ENCODE results near the gene PAX1. TPM values are rescaled to one million over a fixed set of nuclear protein-coding genes. Genes with fewer than 3 reads are reported as not detected.

PAX1 gene
- total RNA-seq, 2 experiments from 2014 or later, result not detected

- intact Hi-C loops (cut with micrococcal nuclease), result loop anchor here (5.0 kb wide), 2 partner anchors 533 to 598 kb away; no protein-coding TSS in a partner anchor
- Mint-ChIP-seq H3K27me3 (ENCODE audit: low read depth) (peaks cover 60% of the 10 kb centered on the region), H3K4me1 (ENCODE audit: low read depth) (peaks cover 4% of the 10 kb centered on the region)
Measured at GRCh38 chr20:21714297-21715192, 9.1 kb downstream of the PAX1 start.

DNA sequence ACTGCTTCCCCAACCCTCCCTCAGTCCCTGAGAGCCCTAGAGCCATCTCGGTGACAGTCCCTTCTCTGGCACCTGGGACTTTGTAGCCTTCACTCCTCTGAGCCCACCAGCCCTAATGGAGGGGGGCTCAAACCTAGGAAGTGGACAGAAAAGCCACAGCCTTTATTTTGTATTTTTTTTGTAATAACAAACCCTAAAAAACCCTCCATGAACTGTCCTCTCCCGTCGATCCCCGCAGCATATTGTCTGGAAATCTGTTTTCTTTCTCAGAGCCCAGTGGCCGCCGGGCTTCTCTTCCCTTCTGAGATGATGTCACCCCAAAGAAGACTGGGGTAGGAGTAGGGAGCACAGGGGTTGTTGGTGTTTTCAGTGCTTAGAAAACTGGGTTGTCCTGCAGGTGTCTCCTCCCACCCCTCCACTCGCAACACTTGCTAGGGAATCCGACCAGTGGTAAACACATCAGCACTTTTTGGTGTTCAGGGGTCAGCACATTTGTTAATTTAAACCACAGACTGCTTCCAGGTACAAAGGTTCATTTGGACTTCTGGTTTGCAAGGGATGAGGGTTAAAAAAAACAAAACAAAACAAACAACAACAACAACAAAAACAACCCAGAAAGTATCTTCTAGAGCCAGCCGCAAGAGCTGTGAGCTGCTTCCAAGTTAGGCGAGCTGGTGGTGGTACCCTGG, 9.9 kb downstream of the PAX1 start:
- Mint-ChIP-seq H3K27ac (no peak overlapping the region), H3K4me3 (no peak overlapping the region), H3K36me3 (ENCODE audit: low read depth) (no peaks in the 10 kb centered on the region), H3K4me1 (ENCODE audit: low read depth) (peaks cover 4% of the 10 kb centered on the region), H3K27me3 (ENCODE audit: low read depth) (peaks cover 54% of the 10 kb centered on the region), H3K9me3 (no peaks in the 10 kb centered on the region)
- no peak for DNase-seq
- intact Hi-C loops (cut with micrococcal nuclease), result loop anchor here (5.0 kb wide), 2 partner anchors 532 to 597 kb away; no protein-coding TSS in a partner anchor
- CTCF ChIA-PET, result no interaction called here

More at GRCh38 chr20:21714297-21715192, 9.1 kb downstream of the PAX1 start:
- no peaks in the 10 kb centered on the region for H3K36me3 Mint-ChIP-seq (ENCODE audit: low read depth)
- CTCF ChIA-PET, result no interaction called here
- no peak for DNase-seq
- H3K9me3 Mint-ChIP-seq, result no peaks in the 10 kb centered on the region
- H3K27ac Mint-ChIP-seq, result no peak overlapping the region
- H3K4me3 Mint-ChIP-seq, result no peak overlapping the region

- CTCF ChIA-PET, result interaction anchor here (0.6 to 1.7 kb wide), 17 partner anchors 9 to 914 kb away, joined by 3 to 15 read pairs (median 4); no protein-coding TSS in a partner anchor
- H3K27ac Mint-ChIP-seq, result no peak overlapping the region
- H3K4me1 Mint-ChIP-seq (ENCODE audit: low read depth), result peaks cover 3% of the 10 kb centered on the region
- peaks cover 32% of the 10 kb centered on the region for H3K27me3 Mint-ChIP-seq (ENCODE audit: low read depth)
- peak; percentile 69 for DNase-seq
- intact Hi-C loops (cut with micrococcal nuclease), result loop anchor here (5.0 kb wide), 2 partner anchors 528 to 593 kb away; no protein-coding TSS in a partner anchor
- H3K36me3 Mint-ChIP-seq (ENCODE audit: low read depth), result no peaks in the 10 kb centered on the region
- H3K4me3 Mint-ChIP-seq, result no peak overlapping the region
- no peaks in the 10 kb centered on the region for H3K9me3 Mint-ChIP-seq
Measured at GRCh38 chr20:21719592-21720214, 14.2 kb downstream of the PAX1 start.

DNA sequence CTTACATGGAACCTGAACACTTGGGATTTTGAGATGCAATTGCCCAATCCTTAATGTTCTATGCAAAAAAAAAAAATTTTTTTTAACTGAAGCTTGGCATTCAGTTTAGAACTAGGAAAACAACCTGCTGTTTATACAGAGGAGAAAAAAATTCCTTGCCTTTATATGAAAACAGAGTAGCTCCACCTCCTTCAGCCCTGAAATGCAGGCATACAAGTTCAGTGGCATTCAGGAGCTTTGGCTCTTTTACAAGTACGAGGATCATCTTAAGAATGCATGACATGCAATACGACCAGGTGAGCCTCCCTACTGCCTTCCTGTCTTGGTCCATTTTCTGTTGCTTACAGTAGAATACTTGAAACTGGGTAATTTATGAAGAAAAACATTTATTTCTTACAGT, 20.4 kb downstream of the PAX1 start:
- Mint-ChIP-seq H3K27ac (no peak overlapping the region), H3K27me3 (ENCODE audit: low read depth) (peaks cover 2% of the 10 kb centered on the region), H3K4me1 (ENCODE audit: low read depth) (no peaks in the 10 kb centered on the region), H3K4me3 (no peak overlapping the region), H3K9me3 (no peaks in the 10 kb centered on the region), H3K36me3 (ENCODE audit: low read depth) (no peaks in the 10 kb centered on the region)
- CTCF ChIA-PET, result no interaction called here
- no peak for DNase-seq
- intact Hi-C loops (cut with micrococcal nuclease), result no loop called here

GRCh38 chr20:21729316-21729715, 23.9 kb downstream of the PAX1 start:
- no peak for DNase-seq
- Mint-ChIP-seq H3K27me3 (ENCODE audit: low read depth) (peaks cover 2% of the 10 kb centered on the region), H3K4me3 (no peak overlapping the region), H3K9me3 (no peaks in the 10 kb centered on the region), H3K27ac (no peak overlapping the region), H3K4me1 (ENCODE audit: low read depth) (no peaks in the 10 kb centered on the region), H3K36me3 (ENCODE audit: low read depth) (no peaks in the 10 kb centered on the region)
- intact Hi-C loops (cut with micrococcal nuclease), result no loop called here
- CTCF ChIA-PET, result interaction anchor here (1.4 kb wide), 1 partner anchor 10 kb away, joined by 4 read pairs; no protein-coding TSS in a partner anchor

GRCh38 chr20:21739161-21739560, 33.7 kb downstream of the PAX1 start:
- H3K4me3 Mint-ChIP-seq, result no peak overlapping the region
- peaks cover 5% of the 10 kb centered on the region for H3K27me3 Mint-ChIP-seq (ENCODE audit: low read depth)
- no peaks in the 10 kb centered on the region for H3K36me3 Mint-ChIP-seq (ENCODE audit: low read depth)
- DNase-seq, result no peak
- CTCF ChIA-PET, result no interaction called here
- no peak overlapping the region for H3K27ac Mint-ChIP-seq
- no peaks in the 10 kb centered on the region for H3K4me1 Mint-ChIP-seq (ENCODE audit: low read depth)
- peaks cover 1% of the 10 kb centered on the region for H3K9me3 Mint-ChIP-seq
- intact Hi-C loops (cut with micrococcal nuclease), result no loop called here

- Mint-ChIP-seq H3K4me3 (no peak overlapping the region), H3K27me3 (ENCODE audit: low read depth) (peaks cover 5% of the 10 kb centered on the region), H3K27ac (no peak overlapping the region), H3K9me3 (peaks cover 1% of the 10 kb centered on the region), H3K36me3 (ENCODE audit: low read depth) (no peaks in the 10 kb centered on the region), H3K4me1 (ENCODE audit: low read depth) (no peaks in the 10 kb centered on the region)
- intact Hi-C loops (cut with micrococcal nuclease), result no loop called here
- CTCF ChIA-PET, result interaction anchor here (1.2 kb wide), 1 partner anchor 20 kb away, joined by 3 read pairs; no protein-coding TSS in a partner anchor
- no peak for DNase-seq
Measured at GRCh38 chr20:21739682-21740081, 34.2 kb downstream of the PAX1 start.

DNA sequence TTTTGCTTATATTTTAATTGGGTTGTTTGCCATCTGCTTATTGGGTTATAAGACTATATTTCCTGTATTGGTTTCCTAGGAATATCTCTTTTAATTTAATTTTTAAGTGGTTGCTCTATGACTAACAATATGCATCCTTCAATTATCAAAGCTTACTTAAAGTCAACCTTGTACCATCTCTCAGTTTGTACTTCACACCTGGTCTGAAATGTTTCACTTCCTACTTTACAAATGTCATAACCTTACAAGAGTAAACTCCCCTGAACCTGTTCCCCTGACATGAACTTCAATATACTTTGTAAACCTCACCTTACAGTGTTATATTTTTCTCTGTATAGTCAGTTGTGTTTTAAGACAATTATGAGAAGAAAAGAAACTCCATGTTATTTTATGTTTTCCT, 35.8 kb downstream of the PAX1 start:
- peaks cover 3% of the 10 kb centered on the region for H3K27me3 Mint-ChIP-seq (ENCODE audit: low read depth)
- CTCF ChIA-PET, result no interaction called here
- no peak for DNase-seq
- intact Hi-C loops (cut with micrococcal nuclease), result no loop called here
- H3K4me1 Mint-ChIP-seq (ENCODE audit: low read depth), result no peaks in the 10 kb centered on the region
- no peak overlapping the region for H3K4me3 Mint-ChIP-seq
- H3K36me3 Mint-ChIP-seq (ENCODE audit: low read depth), result no peaks in the 10 kb centered on the region
- H3K9me3 Mint-ChIP-seq, result peaks cover 4% of the 10 kb centered on the region
- no peak overlapping the region for H3K27ac Mint-ChIP-seq

DNA sequence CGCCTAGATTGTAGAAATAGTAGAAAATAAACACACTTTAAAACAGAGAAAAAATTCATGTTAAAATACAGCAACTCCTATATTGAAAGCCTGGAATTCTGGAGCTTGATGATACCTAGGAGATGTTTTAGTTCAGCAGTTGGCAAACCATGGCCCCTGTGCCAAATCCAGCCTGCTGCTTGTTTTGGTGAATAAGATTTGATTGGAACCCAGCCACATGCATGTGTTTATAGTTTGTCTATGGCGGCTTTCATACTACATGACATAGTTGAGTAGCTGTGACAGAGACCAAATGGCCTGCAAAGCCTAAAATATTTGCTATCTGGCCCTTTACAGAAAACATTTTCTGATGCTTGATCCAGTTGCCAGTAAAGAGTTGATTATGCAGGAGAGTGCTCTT, 57.2 kb downstream of the PAX1 start:
- no peaks in the 10 kb centered on the region for H3K9me3 Mint-ChIP-seq
- CTCF ChIA-PET, result no interaction called here
- H3K27ac Mint-ChIP-seq, result no peak overlapping the region
- no peaks in the 10 kb centered on the region for H3K36me3 Mint-ChIP-seq (ENCODE audit: low read depth)
- H3K27me3 Mint-ChIP-seq (ENCODE audit: low read depth), result peaks cover under 1% of the 10 kb centered on the region
- no peak for DNase-seq
- H3K4me3 Mint-ChIP-seq, result no peak overlapping the region
- H3K4me1 Mint-ChIP-seq (ENCODE audit: low read depth), result no peaks in the 10 kb centered on the region
- intact Hi-C loops (cut with micrococcal nuclease), result no loop called here

GRCh38 chr20:21767200-21767738, 61.8 kb downstream of the PAX1 start:
- Mint-ChIP-seq H3K4me3 (no peak overlapping the region), H3K27ac (no peak overlapping the region), H3K4me1 (ENCODE audit: low read depth) (no peaks in the 10 kb centered on the region), H3K9me3 (no peaks in the 10 kb centered on the region), H3K36me3 (ENCODE audit: low read depth) (no peaks in the 10 kb centered on the region), H3K27me3 (ENCODE audit: low read depth) (peaks cover 7% of the 10 kb centered on the region)
- no peak for DNase-seq
- intact Hi-C loops (cut with micrococcal nuclease), result no loop called here
- CTCF ChIA-PET, result interaction anchor here (0.6 to 2.8 kb wide), 4 partner anchors 9 to 61 kb away, joined by 3 to 15 read pairs (median 4); no protein-coding TSS in a partner anchor

- Mint-ChIP-seq H3K36me3 (ENCODE audit: low read depth) (no peaks in the 10 kb centered on the region), H3K27me3 (ENCODE audit: low read depth) (peaks cover 7% of the 10 kb centered on the region), H3K4me3 (no peak overlapping the region), H3K9me3 (no peaks in the 10 kb centered on the region), H3K4me1 (ENCODE audit: low read depth) (no peaks in the 10 kb centered on the region), H3K27ac (no peak overlapping the region)
- CTCF ChIA-PET, result interaction anchor here (0.6 to 2.8 kb wide), 3 partner anchors 9 to 48 kb away, joined by 3 to 15 read pairs (median 3); no protein-coding TSS in a partner anchor
- peak; percentile 7 for DNase-seq
- intact Hi-C loops (cut with micrococcal nuclease), result no loop called here
Measured at GRCh38 chr20:21767739-21768223, 62.3 kb downstream of the PAX1 start.
